ENCODE results near the gene ANGEL1. TPM values are rescaled to one million over a fixed set of nuclear protein-coding genes. Genes with fewer than 3 reads are reported as not detected.

Gene ANGEL1
- total and polyA plus RNA-seq, 2 of the 8 experiments (the other 6 are each of a cell fraction or from before 2014, with no cell fraction given), result 26.8 to 27.2 TPM

- Histone ChIP-seq H3K18ac (ENCODE audit: extremely low read depth, low read length) (no peak overlapping the region), H2BK5ac (ENCODE audit: low read depth, low read length) (no peak overlapping the region), H3K9me3 (ENCODE audit: insufficient read depth in 2 of 2, low read depth in 1 of 2, low read length in 1 of 2) (no peaks in the 10 kb centered on the region), H2AK5ac (ENCODE audit: low read depth, low read length) (peak overlapping the region; percentile 39), H2BK15ac (ENCODE audit: low read length) (no peak overlapping the region), H3K4me2 (ENCODE audit: insufficient read depth in 1 of 2, low read depth in 2 of 2, low read length in 2 of 2) (no peak overlapping the region), H3K9ac (replicated peaks in 1 of 4; ENCODE audit: extremely low read depth in 1 of 4, low read depth in 3 of 4, low read length in 3 of 4) (no peak overlapping the region), H4K91ac (replicated peaks; ENCODE audit: insufficient read length, low read length) (peak overlapping the region; percentile 38), H3K79me2 (ENCODE audit: control insufficient read depth in 1 of 2, insufficient read depth in 2 of 2, low read length in 2 of 2) (no peaks in the 10 kb centered on the region), H3K4ac (replicated peaks; ENCODE audit: insufficient read length, low read depth, low read length) (no peak overlapping the region), H3K23ac (ENCODE audit: insufficient read length) (no peak overlapping the region), H3K56ac (replicated peaks; ENCODE audit: insufficient read length, low read depth, low read length) (no peak overlapping the region), H2BK20ac (ENCODE audit: low read length) (no peak overlapping the region; the same call in 1 of the 2 replicates), H3K23me2 (ENCODE audit: low read depth, low read length) (no peaks in the 10 kb centered on the region), H2BK12ac (ENCODE audit: low read depth, low read length) (peak overlapping the region; percentile 87; the same call in 1 of the 2 replicates), H3K27ac (ENCODE audit: low read depth, low read length) (no peak overlapping the region), H2BK120ac (replicated peaks; ENCODE audit: low read depth, low read length) (no peak overlapping the region), H4K20me1 (replicated peaks in 1 of 2; ENCODE audit: control insufficient read depth in 1 of 2, insufficient read depth in 2 of 2, low read length in 2 of 2) (no peaks in the 10 kb centered on the region), H3K79me1 (ENCODE audit: low read depth, low read length) (no peaks in the 10 kb centered on the region), H3K27me3 (replicated peaks in 1 of 4; ENCODE audit: control insufficient read depth in 3 of 4, extremely low read depth in 1 of 4, insufficient read depth in 3 of 4, low read length in 3 of 4) (peaks cover 0 to 2% (median 0%) of the 10 kb centered on the region in 4 experiments; a peak in 2 of 7 replicates), H3K4me1 (replicated peaks in 1 of 4; ENCODE audit: control insufficient read depth in 3 of 4, insufficient read depth in 4 of 4, low read length in 3 of 4) (peaks cover 0 to 18% (median 9%) of the 10 kb centered on the region in 4 experiments; a peak in 5 of 7 replicates), H3K36me3 (ENCODE audit: control insufficient read depth in 2 of 4, insufficient read depth in 4 of 4, low read length in 3 of 4) (no peaks in the 10 kb centered on the region), H3K4me3 (ENCODE audit: extremely low read depth in 1 of 4, insufficient read depth in 2 of 4, low read depth in 3 of 4, low read length in 4 of 4) (no peak overlapping the region), H4K8ac (ENCODE audit: extremely low read depth, insufficient read depth, low read length) (no peak overlapping the region), H4K5ac (ENCODE audit: insufficient read length, low read depth, low read length) (no peak overlapping the region), H2AFZ (ENCODE audit: low read length) (no peak overlapping the region), H3K14ac (ENCODE audit: insufficient read length) (no peak overlapping the region)
- DNase-seq (ENCODE audit: low read depth in 1 of 2, low spot score in 2 of 2), result no peak
- FAIRE-seq, result no peak
- WGBS, 2 experiments (ENCODE audit: extremely low coverage in 1 of 2, insufficient coverage in 1 of 2, insufficient read length in 1 of 2, insufficient replicate concordance in 2 of 2, low coverage in 1 of 2, low lambda C conversion rate in 2 of 2, missing lambda C conversion rate in 1 of 2), result 95% methylated on average over 40 of the region's 54 CpGs; no CpG with 5 or more reads in 1 of the 2 experiments
- CTCF ChIA-PET (ENCODE audit: partially characterized antibody), result interaction anchor here (0.7 to 3.2 kb wide), 6 partner anchors 9 to 351 kb away, joined by 3 to 23 read pairs (median 6); no protein-coding TSS in a partner anchor
- POLR2A ChIA-PET (ENCODE audit: partially characterized antibody), result interaction anchor here (1.1 to 2.9 kb wide), 7 partner anchors 8 to 68 kb away, joined by 3 to 11 read pairs (median 7); partner anchors contain the start of genes ANGEL1 and VASH1
- TF ChIP-seq TAF7 (optimal IDR thresholded peaks at IDR 0.05; ENCODE audit: borderline replicate concordance, low read depth, low read length) (no peak), FOSL1 (IDR thresholded peaks at IDR 0.05; ENCODE audit: insufficient read depth, low read depth, low read length) (no peak)
Observed at GRCh38 chr14:76775695-76776427, 36.8 kb downstream of the ANGEL1 start.

Data from H1 (cell line).